ENCODE data around the gene PPP6R2.

PPP6R2 gene

GRCh38 chr22:50339945-50340879, 2.9 kb upstream of the PPP6R2 start:
- TF ChIP-seq CTCF (IDR thresholded peaks at IDR 0.05; ENCODE audit: control extremely low read depth, extremely low read depth, low read depth, missing control alignments), result no peak
- ChIA-PET POLR2A (no interaction called here), CTCF (interaction anchor here (1.2 to 2.7 kb wide), 13 partner anchors 8 to 281 kb away, joined by 3 to 65 read pairs (median 12); partner anchors contain the start of genes DENND6B and HDAC10)
- DNase-seq (ENCODE audit: extremely low spot score), result no peak

GRCh38 chr22:50341977-50342650, 1.0 kb upstream of the PPP6R2 start:
- TF ChIP-seq CTCF (IDR thresholded peaks at IDR 0.05; ENCODE audit: control extremely low read depth, extremely low read depth, low read depth, missing control alignments), result peak; percentile 95
- ChIA-PET POLR2A (no interaction called here), CTCF (interaction anchor here (0.7 to 2.7 kb wide), 30 partner anchors 9 to 279 kb away, joined by 3 to 65 read pairs (median 6); partner anchors contain the start of genes DENND6B, HDAC10 and MAPK12)
- DNase-seq (ENCODE audit: extremely low spot score), result peak; percentile 83

- no peak for TF ChIP-seq CTCF (IDR thresholded peaks at IDR 0.05; ENCODE audit: control extremely low read depth, extremely low read depth, low read depth, missing control alignments)
- no peak for DNase-seq (ENCODE audit: extremely low spot score)
- CTCF ChIA-PET, result no interaction called here
- POLR2A ChIA-PET, result no interaction called here
Observed at GRCh38 chr22:50343541-50343935, 411 bp downstream of the PPP6R2 start.

- no peak for DNase-seq (ENCODE audit: extremely low spot score)
- POLR2A ChIA-PET, result no interaction called here
- TF ChIP-seq CTCF (IDR thresholded peaks at IDR 0.05; ENCODE audit: control extremely low read depth, extremely low read depth, low read depth, missing control alignments), result no peak
- CTCF ChIA-PET, result no interaction called here
Observed at GRCh38 chr22:50346470-50346869, 3.3 kb downstream of the PPP6R2 start.

- no peak for DNase-seq (ENCODE audit: extremely low spot score)
- ChIA-PET CTCF (interaction anchor here (0.6 kb wide), 1 partner anchor 141 kb away, joined by 3 read pairs; no protein-coding TSS in a partner anchor), POLR2A (no interaction called here)
- no peak for TF ChIP-seq CTCF (IDR thresholded peaks at IDR 0.05; ENCODE audit: control extremely low read depth, extremely low read depth, low read depth, missing control alignments)
Observed at GRCh38 chr22:50347157-50347556, 4.0 kb downstream of the PPP6R2 start.

- TF ChIP-seq CTCF (IDR thresholded peaks at IDR 0.05; ENCODE audit: control extremely low read depth, extremely low read depth, low read depth, missing control alignments), result no peak
- DNase-seq (ENCODE audit: extremely low spot score), result no peak
- ChIA-PET POLR2A (no interaction called here), CTCF (interaction anchor here (0.6 to 1.2 kb wide), 2 partner anchors 107 to 141 kb away, joined by 3 to 4 read pairs; no protein-coding TSS in a partner anchor)
Observed at GRCh38 chr22:50348058-50348457, 4.9 kb downstream of the PPP6R2 start.

All from GM10248 (cell line).